Peyer's patch (tissue), 4 donors: ENCODE data around the gene CGB8. TPM values are rescaled to one million over a fixed set of nuclear protein-coding genes. Genes with fewer than 3 reads are reported as not detected.
"Not testable (repeated sequence)": the region's sequence is repeated elsewhere in the genome, so short reads cannot be mapped to it uniquely, and the experiment has no call there.

Source experiments
- DNase-seq, 3 donors: peaks; one replicate each; pipeline ENCODE4 v3.0.0-alpha.2; 2017 to 2019
- H3K27ac ChIP-seq, 4 donors: fragments of 200-600 bp; sonication (generic); one replicate each; pipeline ENCODE4 v1.5.1; 2016 to 2019
- H3K27me3 ChIP-seq, 2 donors: fragments of 200-600 bp; sonication (generic); one replicate each; pipeline ENCODE4 v1.5.1; 2019
- H3K36me3 ChIP-seq, 3 donors: fragments of 200-600 bp; sonication (generic); one replicate each; pipeline ENCODE4 v1.5.1; 2016 to 2019
- H3K4me1 ChIP-seq, 4 donors: fragments of 200-600 bp; sonication (generic); one replicate each; pipeline ENCODE4 v1.5.1; 2016 to 2019
- H3K4me3 ChIP-seq, 4 donors: fragments of 200-600 bp; sonication (generic); 1 replicate in 3 of 4; 2 replicates in 1 of 4; pipeline ENCODE4 v1.5.1; 2016 to 2019; ENCODE audit warnings: mild to moderate bottlenecking in 1 of 4
- H3K9me3 ChIP-seq, 4 donors: fragments of 200-600 bp; sonication (generic); one replicate each; pipeline ENCODE4 v1.5.1; 2016 to 2019; ENCODE audit warnings: mild to moderate bottlenecking in 1 of 4
- POLR2A ChIP-seq, 2 donors: fragments of 450-650 bp; IDR thresholded peaks; one replicate each; pipeline ENCODE4 v1.5.1; 2017; ENCODE audit warnings: antibody characterized with exemption in 2 of 2, mild to moderate bottlenecking in 2 of 2, moderate library complexity in 2 of 2
- total RNA-seq, 4 donors: library from RNA; depleted of rRNA; stranded (reverse); fragments of >200 nt; gene quantifications; one replicate each; pipeline ENCODE4 v1.1.0, GENCODE V29; 2016
- TF ChIP-seq, protein P1 (sequence below), 6 experiments: fragments of 450-650 bp in 4 of 6; fragments of 200-600 bp in 2 of 6; sonication (generic) in 1 of 6; IDR thresholded peaks; one replicate each; pipeline ENCODE4 v1.5.1; 2017 to 2019; ENCODE audit warnings: antibody characterized with exemption in 6 of 6, mild to moderate bottlenecking in 3 of 6, moderate library complexity in 1 of 6

CGB8 gene
- total RNA-seq, 4 donors from 2014 or later: not detected

DNA sequence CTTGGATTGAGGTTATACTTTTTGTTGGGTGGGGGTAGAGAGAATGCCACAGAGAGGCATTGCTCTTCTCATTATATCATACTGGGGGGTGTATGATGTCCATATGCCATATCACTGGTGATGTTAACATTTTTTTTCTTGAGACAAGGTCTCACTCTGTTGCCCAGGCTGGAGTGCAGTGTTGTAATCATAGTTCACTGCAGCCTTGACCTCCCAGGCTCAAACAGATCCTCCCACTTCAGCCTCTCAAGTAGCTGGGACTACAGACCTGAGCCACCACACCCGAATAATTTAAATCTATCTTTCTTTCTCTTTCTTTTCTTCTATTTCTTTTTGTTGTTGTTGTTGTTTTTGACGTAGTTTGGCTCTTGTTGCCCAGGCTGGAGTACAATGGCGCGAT is 31.5 kb upstream of the CGB8 start:
- Histone ChIP-seq H3K9me3 (no peaks in the 10 kb centered on the region), H3K27me3 (no peaks in the 10 kb centered on the region), H3K4me1 (peaks cover 0 to 5% (median 0%) of the 10 kb centered on the region in 4 donors), H3K36me3 (no peaks in the 10 kb centered on the region), H3K27ac (no peak overlapping the region), H3K4me3 (no peak overlapping the region)
- no peak for DNase-seq
- no peak for TF ChIP-seq POLR2A (IDR thresholded peaks at IDR 0.05)

DNA sequence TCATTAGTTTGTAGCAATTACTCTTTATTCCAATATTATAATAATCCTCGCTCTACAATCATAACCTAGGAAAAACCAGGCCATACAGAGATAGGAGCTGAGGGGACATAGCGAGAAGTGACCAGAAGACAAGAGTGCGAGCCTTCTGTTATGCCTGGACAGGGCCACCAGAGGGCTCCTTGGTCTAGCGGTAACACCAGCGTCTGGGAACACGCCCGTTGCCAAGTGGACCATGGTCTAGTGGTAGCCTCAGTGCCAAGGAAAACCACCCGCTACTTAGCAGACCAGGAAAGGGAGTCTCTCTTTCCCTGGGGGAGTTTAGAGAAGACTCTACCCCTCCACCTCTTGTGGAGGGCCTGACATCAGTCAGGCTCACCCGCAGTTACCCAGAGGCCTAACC is 26.0 kb upstream of the CGB8 start:
- TF ChIP-seq, protein P1, sequence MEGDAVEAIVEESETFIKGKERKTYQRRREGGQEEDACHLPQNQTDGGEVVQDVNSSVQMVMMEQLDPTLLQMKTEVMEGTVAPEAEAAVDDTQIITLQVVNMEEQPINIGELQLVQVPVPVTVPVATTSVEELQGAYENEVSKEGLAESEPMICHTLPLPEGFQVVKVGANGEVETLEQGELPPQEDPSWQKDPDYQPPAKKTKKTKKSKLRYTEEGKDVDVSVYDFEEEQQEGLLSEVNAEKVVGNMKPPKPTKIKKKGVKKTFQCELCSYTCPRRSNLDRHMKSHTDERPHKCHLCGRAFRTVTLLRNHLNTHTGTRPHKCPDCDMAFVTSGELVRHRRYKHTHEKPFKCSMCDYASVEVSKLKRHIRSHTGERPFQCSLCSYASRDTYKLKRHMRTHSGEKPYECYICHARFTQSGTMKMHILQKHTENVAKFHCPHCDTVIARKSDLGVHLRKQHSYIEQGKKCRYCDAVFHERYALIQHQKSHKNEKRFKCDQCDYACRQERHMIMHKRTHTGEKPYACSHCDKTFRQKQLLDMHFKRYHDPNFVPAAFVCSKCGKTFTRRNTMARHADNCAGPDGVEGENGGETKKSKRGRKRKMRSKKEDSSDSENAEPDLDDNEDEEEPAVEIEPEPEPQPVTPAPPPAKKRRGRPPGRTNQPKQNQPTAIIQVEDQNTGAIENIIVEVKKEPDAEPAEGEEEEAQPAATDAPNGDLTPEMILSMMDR (IDR thresholded peaks at IDR 0.05): peak; percentile 26 to 86 (median 72)
- peaks cover 0 to 21% of the 10 kb centered on the region in 2 donors for H3K27me3 ChIP-seq
- peak; percentile 35 to 86 (median 75) for DNase-seq
- H3K9me3 ChIP-seq, H3K27ac ChIP-seq, H3K4me3 ChIP-seq, H3K4me1 ChIP-seq, H3K36me3 ChIP-seq: not testable (repeated sequence)

DNA sequence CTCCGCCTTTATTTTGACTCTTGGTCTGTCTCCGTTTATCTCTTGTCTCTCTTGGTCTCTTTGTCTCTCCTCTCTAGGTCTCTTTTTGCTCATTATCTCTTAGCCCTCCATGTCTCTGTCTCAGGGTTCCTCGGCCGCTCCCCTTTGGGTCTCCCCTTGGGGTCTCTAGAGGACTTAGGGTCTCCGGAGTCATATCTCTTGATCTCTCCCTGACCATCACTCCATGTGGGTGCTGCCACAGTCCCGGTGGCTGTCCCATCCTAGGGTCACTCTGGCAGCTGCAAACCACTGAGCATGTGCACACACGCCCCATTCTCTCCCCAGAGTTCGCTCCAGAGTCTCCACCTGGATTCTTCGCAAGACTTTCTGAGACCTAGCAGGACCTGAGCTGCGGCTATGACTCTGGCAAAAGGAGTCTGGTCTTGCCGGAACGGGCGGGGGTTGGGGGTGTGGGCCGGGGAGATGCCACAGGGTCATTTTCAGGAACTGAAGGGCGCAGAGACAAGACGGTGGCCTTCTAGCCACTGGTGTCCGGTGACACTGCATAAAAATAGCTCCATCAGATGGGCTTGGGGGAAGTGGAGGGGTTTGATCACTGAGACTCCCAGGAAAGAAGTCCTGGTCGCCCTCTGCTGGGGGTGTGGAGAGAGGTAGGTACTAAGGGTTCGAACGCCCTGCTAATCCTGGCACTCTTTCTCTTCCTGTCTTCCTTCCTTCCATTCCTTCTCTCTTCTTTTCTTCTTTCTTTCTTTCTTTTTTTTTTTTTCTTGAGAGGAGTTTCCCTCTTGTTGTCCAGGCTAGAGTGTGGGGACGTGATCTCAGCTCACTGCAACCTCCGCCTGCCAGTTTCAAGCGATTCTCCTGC is 24.8 kb upstream of the CGB8 start:
- no peak overlapping the region for H3K4me3 ChIP-seq

DNA sequence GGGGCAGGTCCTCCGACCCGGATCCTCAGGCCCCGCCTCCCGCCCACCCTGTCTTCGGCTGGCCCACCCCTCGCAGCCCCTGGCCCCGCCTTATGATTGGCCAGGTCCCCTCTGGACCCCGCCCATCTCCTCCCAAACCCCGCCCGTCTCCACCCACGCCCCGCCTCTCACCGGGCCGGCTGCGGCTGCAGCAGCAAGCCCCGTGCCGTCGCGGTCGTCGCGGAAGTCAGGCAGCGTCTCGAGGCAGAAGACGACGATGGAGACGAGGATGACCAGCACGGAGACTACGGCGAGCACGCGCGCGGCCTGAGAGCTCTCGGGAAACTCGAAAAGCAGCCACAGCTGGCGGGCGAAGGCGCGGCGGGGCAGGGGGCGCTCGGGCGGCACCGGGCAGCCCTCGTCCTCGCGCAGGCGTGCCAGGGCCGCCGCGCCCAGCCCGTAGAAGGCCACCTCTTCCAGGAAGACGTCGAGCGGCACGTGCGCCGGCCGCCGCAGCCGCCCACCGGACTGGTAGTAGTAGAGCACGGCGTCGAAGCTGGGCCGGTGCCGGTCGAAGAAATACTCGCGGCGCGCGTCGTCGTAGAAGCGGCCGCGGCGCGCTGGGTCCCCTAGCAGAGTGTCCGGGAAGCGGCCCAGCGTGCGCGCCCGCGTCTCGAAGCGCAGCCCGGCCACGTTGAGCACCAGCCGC is 23.1 kb upstream of the CGB8 start:
- Histone ChIP-seq H3K27ac (no peak overlapping the region), H3K36me3 (no peaks in the 10 kb centered on the region), H3K9me3 (no peaks in the 10 kb centered on the region), H3K4me3 (peak overlapping the region in 1 of 4 donors; percentile 23), H3K4me1 (peaks cover 0 to 4% (median 0%) of the 10 kb centered on the region in 4 donors), H3K27me3 (peaks cover 0 to 26% of the 10 kb centered on the region in 2 donors)
- DNase-seq: no peak
- TF ChIP-seq POLR2A (IDR thresholded peaks at IDR 0.05): no peak
- TF ChIP-seq, protein P1 (IDR thresholded peaks at IDR 0.05): no peak

More for the DNA sequence above, 24.8 kb upstream of the CGB8 start:
- no peak for DNase-seq
- Histone ChIP-seq H3K27ac (no peak overlapping the region), H3K9me3 (no peaks in the 10 kb centered on the region), H3K4me1 (peaks cover 0 to 4% (median 0%) of the 10 kb centered on the region in 4 donors), H3K27me3 (peaks cover 0 to 21% of the 10 kb centered on the region in 2 donors), H3K36me3 (no peaks in the 10 kb centered on the region)
- TF ChIP-seq, protein P1 (IDR thresholded peaks at IDR 0.05): no peak
- TF ChIP-seq POLR2A (IDR thresholded peaks at IDR 0.05): no peak

- TF ChIP-seq, protein P1 (IDR thresholded peaks at IDR 0.05): no peak
- TF ChIP-seq POLR2A (IDR thresholded peaks at IDR 0.05): no peak
- H3K27ac ChIP-seq: no peak overlapping the region
- H3K27me3 ChIP-seq: peaks cover 0 to 26% of the 10 kb centered on the region in 2 donors
- H3K9me3 ChIP-seq: no peaks in the 10 kb centered on the region
- DNase-seq: no peak
- H3K4me3 ChIP-seq: no peak overlapping the region
- H3K4me1 ChIP-seq: peaks cover 0 to 4% (median 0%) of the 10 kb centered on the region in 4 donors
- H3K36me3 ChIP-seq: no peaks in the 10 kb centered on the region
Observed at GRCh38 chr19:49070416-49070815, 21.5 kb upstream of the CGB8 start.

GRCh38 chr19:49069026-49069425 is 20.1 kb upstream of the CGB8 start:
- no peak overlapping the region for H3K4me3 ChIP-seq
- no peak overlapping the region for H3K27ac ChIP-seq
- peaks cover 0 to 36% of the 10 kb centered on the region in 2 donors for H3K27me3 ChIP-seq
- DNase-seq: no peak
- no peaks in the 10 kb centered on the region for H3K9me3 ChIP-seq
- no peaks in the 10 kb centered on the region for H3K36me3 ChIP-seq
- H3K4me1 ChIP-seq: peaks cover 0 to 15% (median 5%) of the 10 kb centered on the region in 4 donors
- TF ChIP-seq, protein P1 (IDR thresholded peaks at IDR 0.05): no peak
- TF ChIP-seq POLR2A (IDR thresholded peaks at IDR 0.05): no peak
